AG04450 (cell line): ENCODE results near the gene LVRN. TPM values are rescaled to one million over a fixed set of nuclear protein-coding genes. Genes with fewer than 3 reads are reported as not detected.

ENCODE experiments used
- CTCF ChIA-PET: fragments of 300-600, 350-600 bp; formaldehyde crosslinking; extraction: SDS; loops from one replicate; lab custom pipeline; 2022; ENCODE audit warnings: antibody characterized with exemption, inconsistent platforms; lab: Charles Lee
- POLR2A ChIA-PET: fragments of 350-600 bp; formaldehyde crosslinking; extraction: SDS; loops from one replicate; lab custom pipeline; 2021; ENCODE audit warnings: antibody characterized with exemption, inconsistent platforms; lab: Yijun Ruan, JAX
- DNase-seq: peaks from one replicate; pipeline ENCODE4 v3.0.0-alpha.2; 2011; ENCODE audit warnings: low read depth, low spot score
- H3K27ac ChIP-seq: one replicate; pipeline ENCODE4 v1.5.1; 2012; ENCODE audit warnings: low read depth, low read length, control low read depth
- H3K27me3 ChIP-seq: one replicate; pipeline ENCODE4 v1.6.0; 2012; ENCODE audit warnings: low read length; ENCODE audit not compliant: control insufficient read depth, insufficient read depth
- H3K4me3 ChIP-seq: 2 replicates; pipeline ENCODE4 v1.5.1; 2011; ENCODE audit warnings: mild to moderate bottlenecking, low read depth, low read length, control low read depth
- H3K9me3 ChIP-seq: 2 replicates; pipeline ENCODE4 v1.5.1; 2012; ENCODE audit warnings: low read length; ENCODE audit not compliant: control insufficient read depth, insufficient read depth
- CTCF ChIP-seq: IDR thresholded peaks from 2 replicates; pipeline ENCODE4 v1.5.1; 2011; ENCODE audit warnings: low read depth, low read length, control low read depth, inconsistent platforms
- polyA plus RNA-seq: library from polyadenylated mRNA; depleted of rRNA; stranded (reverse); fragments of >200 nt; gene quantifications from 2 replicates; pipeline ENCODE4 v1.2.3, GENCODE V29; 2011

LVRN gene
- polyA plus RNA-seq, 1 experiment, result 0.53 TPM

- no peaks in the 10 kb centered on the region for H3K9me3 ChIP-seq
- DNase-seq, result no peak
- H3K4me3 ChIP-seq, result no peak overlapping the region
- H3K27me3 ChIP-seq, result no peaks in the 10 kb centered on the region
- CTCF ChIA-PET, result interaction anchor here (1.2 kb wide), 1 partner anchor 17 kb away, joined by 3 read pairs; no protein-coding TSS in a partner anchor
- POLR2A ChIA-PET, result no interaction called here
- no peak overlapping the region for H3K27ac ChIP-seq
- no peak for TF ChIP-seq CTCF
Observed at GRCh38 chr5:115932991-115933390, 29.3 kb upstream of the LVRN start.

GRCh38 chr5:115934388-115934974 is 27.8 kb upstream of the LVRN start:
- Histone ChIP-seq H3K9me3 (no peaks in the 10 kb centered on the region), H3K4me3 (no peak overlapping the region), H3K27ac (no peak overlapping the region), H3K27me3 (no peaks in the 10 kb centered on the region)
- DNase-seq, result no peak
- ChIA-PET CTCF (no interaction called here), POLR2A (no interaction called here)
- no peak for TF ChIP-seq CTCF

- TF ChIP-seq CTCF, result no peak
- POLR2A ChIA-PET, result no interaction called here
- no peak for DNase-seq
- CTCF ChIA-PET, result no interaction called here
- Histone ChIP-seq H3K27ac (no peak overlapping the region), H3K27me3 (no peaks in the 10 kb centered on the region), H3K9me3 (no peaks in the 10 kb centered on the region), H3K4me3 (no peak overlapping the region)
Observed at GRCh38 chr5:115936031-115936430, 26.2 kb upstream of the LVRN start.

DNA sequence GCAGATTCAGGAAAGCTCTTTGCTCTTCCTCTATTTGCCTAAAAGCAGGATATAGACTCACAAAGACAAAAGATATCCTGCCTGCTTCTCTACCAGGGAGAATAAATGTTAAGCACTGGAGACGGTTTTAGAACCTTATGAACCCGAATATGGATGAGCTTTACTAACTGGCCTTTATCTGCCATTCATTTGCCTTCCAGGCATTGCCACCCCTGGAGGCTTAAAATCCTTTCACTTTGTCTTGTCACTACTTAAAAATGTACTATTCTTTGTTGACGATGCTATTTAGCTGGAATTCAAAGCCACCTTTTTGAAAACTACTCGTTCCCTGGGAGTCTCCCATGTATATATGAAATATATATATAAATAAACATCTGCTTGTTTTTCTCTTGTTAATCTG is 23.2 kb upstream of the LVRN start:
- Histone ChIP-seq H3K27ac (no peak overlapping the region), H3K9me3 (no peaks in the 10 kb centered on the region), H3K27me3 (no peaks in the 10 kb centered on the region), H3K4me3 (no peak overlapping the region)
- DNase-seq, result no peak
- TF ChIP-seq CTCF, result no peak
- CTCF ChIA-PET, result interaction anchor here (0.6 to 1.2 kb wide), 5 partner anchors 9 to 281 kb away, joined by 3 read pairs; no protein-coding TSS in a partner anchor
- POLR2A ChIA-PET, result no interaction called here

GRCh38 chr5:115940080-115940810 is 22.0 kb upstream of the LVRN start:
- DNase-seq, result no peak
- POLR2A ChIA-PET, result interaction anchor here (0.6 kb wide), 1 partner anchor 20 kb away, joined by 4 read pairs; no protein-coding TSS in a partner anchor
- CTCF ChIA-PET, result interaction anchor here (1.1 kb wide), 1 partner anchor 128 kb away, joined by 3 read pairs; no protein-coding TSS in a partner anchor

More at GRCh38 chr5:115940080-115940810, 22.0 kb upstream of the LVRN start:
- peak overlapping the region; percentile 57 for H3K27ac ChIP-seq
- no peaks in the 10 kb centered on the region for H3K27me3 ChIP-seq
- no peak overlapping the region for H3K4me3 ChIP-seq
- TF ChIP-seq CTCF, result no peak
- H3K9me3 ChIP-seq, result no peaks in the 10 kb centered on the region
